Liver (tissue), 9 donors: ENCODE results near the gene CDO1. TPM values are rescaled to one million over a fixed set of nuclear protein-coding genes. Genes with fewer than 3 reads are reported as not detected.

Experiments used
- DNase-seq: peaks from one replicate; pipeline ENCODE4 v3.0.0-alpha.2; 2017; ENCODE audit warnings: low spot score
- H3K27ac ChIP-seq, 2 donors: one replicate each; pipeline ENCODE4 v1.7.0; 2013; ENCODE audit warnings: inconsistent platforms in 2 of 2, low read length in 2 of 2, control low read depth in 1 of 2, low read depth in 1 of 2, mild to moderate bottlenecking in 1 of 2
- H3K27me3 ChIP-seq, 4 donors: one replicate each; pipeline versions ENCODE4 v1.6.1 to v1.7.0; 2013; ENCODE audit warnings: low read length in 3 of 4, inconsistent platforms in 1 of 4, mild to moderate bottlenecking in 1 of 4, moderate library complexity in 1 of 4; ENCODE audit not compliant: control insufficient read depth in 4 of 4, insufficient read depth in 4 of 4
- H3K36me3 ChIP-seq, 4 donors: one replicate each; pipeline versions ENCODE4 v1.6.1 to v1.7.0; 2013; ENCODE audit warnings: low read length in 3 of 4, mild to moderate bottlenecking in 3 of 4, low read depth in 1 of 4, moderate library complexity in 1 of 4; ENCODE audit not compliant: control insufficient read depth in 4 of 4, insufficient read depth in 3 of 4
- H3K4me1 ChIP-seq, 4 donors: one replicate each; pipeline versions ENCODE4 v1.6.1 to v1.7.0; 2013; ENCODE audit warnings: low read length in 3 of 4, mild to moderate bottlenecking in 3 of 4, moderate library complexity in 1 of 4; ENCODE audit not compliant: control insufficient read depth in 4 of 4, insufficient read depth in 4 of 4
- H3K4me3 ChIP-seq, 3 donors: one replicate each; pipeline versions ENCODE4 v1.6.1 to v1.7.0; 2013; ENCODE audit warnings: low read length in 3 of 3, control low read depth in 1 of 3, low read depth in 1 of 3, mild to moderate bottlenecking in 1 of 3
- H3K9ac ChIP-seq, 2 donors: one replicate each; pipeline ENCODE4 v1.7.0; 2013; ENCODE audit warnings: low read length in 2 of 2, mild to moderate bottlenecking in 2 of 2, moderate library complexity in 2 of 2, control low read depth in 1 of 2, low read depth in 1 of 2
- H3K9me3 ChIP-seq, 4 donors: one replicate each; pipeline versions ENCODE4 v1.6.1 to v1.7.0; 2013; ENCODE audit warnings: low read length in 3 of 4; ENCODE audit not compliant: control insufficient read depth in 4 of 4
- ATF3 ChIP-seq: IDR thresholded peaks from 2 replicates; pipeline ENCODE4 v1.6.1; 2016; ENCODE audit warnings: antibody characterized with exemption
- EGR1 ChIP-seq, 2 donors: IDR thresholded peaks; 2 replicates each; pipeline ENCODE4 v1.6.1; 2016 to 2018; ENCODE audit warnings: antibody characterized with exemption in 2 of 2, low read depth in 2 of 2
- FOXA1 ChIP-seq: IDR thresholded peaks from 2 replicates; pipeline ENCODE4 v1.6.1; 2016; ENCODE audit warnings: antibody characterized with exemption
- GABPA ChIP-seq, 2 donors: IDR thresholded peaks in 1 of 2; conservative IDR thresholded peaks in 1 of 2; 2 replicates each; pipeline ENCODE4 v1.6.1; 2016; ENCODE audit warnings: antibody characterized with exemption in 2 of 2, mild to moderate bottlenecking in 1 of 2, moderate library complexity in 1 of 2
- HNF4A ChIP-seq, 2 donors: conservative IDR thresholded peaks; 2 replicates each; pipeline ENCODE4 v1.6.1; 2016; ENCODE audit warnings: antibody characterized with exemption in 2 of 2, mild to moderate bottlenecking in 2 of 2
- HNF4G ChIP-seq: IDR thresholded peaks from 2 replicates; pipeline ENCODE4 v1.6.1; 2016; ENCODE audit warnings: antibody characterized with exemption
- JUND ChIP-seq, 2 donors: IDR thresholded peaks; 2 replicates each; pipeline ENCODE4 v1.6.1; 2016; ENCODE audit warnings: antibody characterized with exemption in 2 of 2
- MAX ChIP-seq: IDR thresholded peaks from 2 replicates; pipeline ENCODE4 v1.6.1; 2016; ENCODE audit warnings: antibody characterized with exemption
- NR2F2 ChIP-seq: IDR thresholded peaks from 2 replicates; pipeline ENCODE4 v1.6.1; 2016; ENCODE audit warnings: antibody characterized with exemption
- RAD21 ChIP-seq, 2 donors: IDR thresholded peaks; 2 replicates each; pipeline ENCODE4 v1.6.1; 2016; ENCODE audit warnings: antibody characterized with exemption in 2 of 2, mild to moderate bottlenecking in 2 of 2
- REST ChIP-seq: IDR thresholded peaks from 2 replicates; pipeline ENCODE4 v1.6.1; 2016; ENCODE audit warnings: antibody characterized with exemption, mild to moderate bottlenecking
- RXRA ChIP-seq, 2 donors: IDR thresholded peaks; 2 replicates each; pipeline ENCODE4 v1.6.1; 2017 to 2018; ENCODE audit warnings: antibody characterized with exemption in 2 of 2, mild to moderate bottlenecking in 1 of 2
- SP1 ChIP-seq: IDR thresholded peaks from 2 replicates; pipeline ENCODE4 v1.6.1; 2018; ENCODE audit warnings: antibody characterized with exemption, mild to moderate bottlenecking
- TAF1 ChIP-seq: conservative IDR thresholded peaks from 2 replicates; pipeline ENCODE4 v1.6.1; 2016; ENCODE audit warnings: antibody characterized with exemption, mild to moderate bottlenecking
- YY1 ChIP-seq: IDR thresholded peaks from 2 replicates; pipeline ENCODE4 v1.6.1; 2016; ENCODE audit warnings: antibody characterized with exemption, mild to moderate bottlenecking
- ZBTB33 ChIP-seq: IDR thresholded peaks from 2 replicates; pipeline ENCODE4 v1.6.1; 2016; ENCODE audit warnings: antibody characterized with exemption
- WGBS: extraction: QIAGEN DNeasy Blood & Tissue Kit; methylation state at CpG from one replicate; pipeline ENCODE4 v1.1.7; 2013; 5-methylcytosine and 5-hydroxymethylcytosine counted together
- polyA plus RNA-seq, 2 donors: library from polyadenylated mRNA; stranded (reverse) in 1 of 2; unstranded in 1 of 2; fragments of 200-250 nt in 1 of 2; fragments of >200 nt in 1 of 2; fragmentation: Nextera tagmentation in 1 of 2; extraction: Ambion mirVana in 1 of 2; gene quantifications; one replicate each; pipeline versions ENCODE4 v1.2.1 to v1.2.3, GENCODE V29; 2013 to 2015
- total RNA-seq, 2 donors: library from RNA; depleted of rRNA; stranded (reverse); fragments of >200 nt; gene quantifications; one replicate each; pipeline ENCODE4 v1.2.3, GENCODE V29; 2014
- donor health status: healthy.
- donor health status: healthy.
- donor health status: healthy.
- donor health status: healthy.
- donor health status: healthy.

CDO1 gene
- total and polyA plus RNA-seq, 4 donors, result 106 to 472 (median 241) TPM

GRCh38 chr5:115775999-115776398, 40.5 kb downstream of the CDO1 start:
- TF ChIP-seq ATF3, result no peak
- TF ChIP-seq SP1, result no peak
- no peak for TF ChIP-seq TAF1
- TF ChIP-seq EGR1 (IDR thresholded peaks at IDR 0.05; ENCODE audit: low read depth in 2 of 2), result no peak
- no peak for TF ChIP-seq FOXA1
- TF ChIP-seq GABPA (IDR thresholded peaks at IDR 0.05 in 1 of 2, conservative IDR thresholded peaks at IDR 0.05 in 1 of 2), result no peak
- no peaks in the 10 kb centered on the region for H3K27me3 ChIP-seq
- H3K27ac ChIP-seq, result no peak overlapping the region
- H3K4me1 ChIP-seq, result no peaks in the 10 kb centered on the region
- H3K9me3 ChIP-seq, result no peaks in the 10 kb centered on the region
- WGBS, result 70% methylated on average over 4 of the region's 4 CpGs
- no peak overlapping the region for H3K4me3 ChIP-seq
- no peak for DNase-seq
- no peak overlapping the region for H3K9ac ChIP-seq
- H3K36me3 ChIP-seq, result no peaks in the 10 kb centered on the region

- WGBS, result 89% methylated on average over 3 of the region's 3 CpGs
- Histone ChIP-seq H3K4me1 (no peaks in the 10 kb centered on the region), H3K9me3 (no peaks in the 10 kb centered on the region), H3K9ac (no peak overlapping the region), H3K27me3 (no peaks in the 10 kb centered on the region), H3K4me3 (no peak overlapping the region), H3K27ac (no peak overlapping the region), H3K36me3 (no peaks in the 10 kb centered on the region)
- TF ChIP-seq NR2F2 (no peak), RAD21 (IDR thresholded peaks at IDR 0.05) (no peak), FOXA1 (no peak), GABPA (IDR thresholded peaks at IDR 0.05 in 1 of 2, conservative IDR thresholded peaks at IDR 0.05 in 1 of 2) (no peak), ZBTB33 (no peak)
- DNase-seq, result no peak
Measured at GRCh38 chr5:115774684-115775083, 41.8 kb downstream of the CDO1 start.

- Histone ChIP-seq H3K9ac (no peak overlapping the region), H3K4me1 (no peaks in the 10 kb centered on the region), H3K9me3 (no peaks in the 10 kb centered on the region), H3K27ac (no peak overlapping the region), H3K4me3 (no peak overlapping the region), H3K36me3 (no peaks in the 10 kb centered on the region), H3K27me3 (no peaks in the 10 kb centered on the region)
- no peak for DNase-seq
- WGBS, result 80% methylated on average over 2 of the region's 2 CpGs
- TF ChIP-seq ATF3 (no peak), SP1 (no peak), NR2F2 (no peak), RXRA (IDR thresholded peaks at IDR 0.05) (no peak), TAF1 (no peak), JUND (IDR thresholded peaks at IDR 0.05) (no peak), GABPA (IDR thresholded peaks at IDR 0.05 in 1 of 2, conservative IDR thresholded peaks at IDR 0.05 in 1 of 2) (no peak), ZBTB33 (no peak), HNF4A (conservative IDR thresholded peaks at IDR 0.05) (no peak), YY1 (no peak), HNF4G (no peak), REST (no peak), MAX (no peak)
Measured at GRCh38 chr5:115772731-115773475, 43.6 kb downstream of the CDO1 start.
